HepG2 (cell line): ENCODE data around the gene RARA. TPM values are rescaled to one million over a fixed set of nuclear protein-coding genes. Genes with fewer than 3 reads are reported as not detected.

Source experiments
- ARID3A ChIP-seq: IDR thresholded peaks from 2 replicates; pipeline ENCODE4 v1.6.1; 2012; ENCODE audit warnings: low read depth, low read length, improper control_type of control experiment
- CCAR2 ChIP-seq: fragments of 200-400 bp; formaldehyde crosslinking; optimal IDR thresholded peaks from 2 replicates; pipeline ENCODE3; 2018; ENCODE audit warnings: low read depth, mild to moderate bottlenecking, low read length, moderate library complexity
- FOSL1 ChIP-seq: sonication (generic); formaldehyde crosslinking; IDR thresholded peaks from 2 replicates; pipeline ENCODE4 v1.9.0; 2021; ENCODE audit warnings: missing genetic modification reagents, borderline replicate concordance
- HDAC6 ChIP-seq: fragments of 200-600 bp; sonication (generic); IDR thresholded peaks from 2 replicates; pipeline ENCODE4 v1.7.0; 2017; ENCODE audit warnings: mild to moderate bottlenecking, antibody characterized with exemption, low read length, low read depth
- KLF16 ChIP-seq, 2 experiments: sonication (generic) in 1 of 2; formaldehyde crosslinking in 1 of 2; IDR thresholded peaks; 2 replicates each; pipeline versions ENCODE4 v1.6.1 to v1.8.0; 2016 to 2023; ENCODE audit warnings: missing genetic modification reagents in 2 of 2, missing compliant biosample characterization in 1 of 2
- MAF1 ChIP-seq: sonication (generic); formaldehyde crosslinking; IDR thresholded peaks from 2 replicates; pipeline ENCODE4 v1.5.0; 2020; ENCODE audit warnings: missing genetic modification reagents, borderline replicate concordance
- MEIS1 ChIP-seq: sonication (generic); formaldehyde crosslinking; IDR thresholded peaks from 2 replicates; pipeline ENCODE4 v1.9.0; 2021; ENCODE audit warnings: mild to moderate bottlenecking, missing genetic modification reagents, moderate library complexity, borderline replicate concordance
- MLLT10 ChIP-seq: sonication (generic); formaldehyde crosslinking; IDR thresholded peaks from 2 replicates; pipeline ENCODE4 v1.4.0; 2020; ENCODE audit warnings: missing genetic modification reagents
- NR2F2 ChIP-seq: IDR thresholded peaks from 2 replicates; pipeline ENCODE4 v1.6.1; 2012; ENCODE audit warnings: low read depth, inconsistent platforms, borderline replicate concordance
- NRL ChIP-seq: sonication (generic); formaldehyde crosslinking; IDR thresholded peaks from 2 replicates; pipeline ENCODE4 v1.5.0; 2020; ENCODE audit warnings: missing genetic modification reagents, mild to moderate bottlenecking, moderate library complexity, borderline replicate concordance
- PTBP1 ChIP-seq: fragments of 200-400 bp; formaldehyde crosslinking; IDR thresholded peaks from 2 replicates; pipeline ENCODE4 v1.6.1; 2018; ENCODE audit warnings: low read length, low read depth; ENCODE audit not compliant: poor library complexity, severe bottlenecking
- RBM39 ChIP-seq: fragments of 200-400 bp; formaldehyde crosslinking; IDR thresholded peaks from one replicate; pipeline ENCODE4 v1.6.1; 2018; ENCODE audit warnings: antibody characterized with exemption, mild to moderate bottlenecking, low read depth, low read length; ENCODE audit not compliant: poor library complexity, severe bottlenecking
- TBL1XR1 ChIP-seq: fragments of 150-350 bp; IDR thresholded peaks from 2 replicates; pipeline ENCODE4 v1.6.1; 2014; ENCODE audit warnings: borderline replicate concordance, low read length; ENCODE audit not compliant: partially characterized antibody
- TGIF2 ChIP-seq: IDR thresholded peaks from 2 replicates; pipeline ENCODE4 v1.6.1; 2016; ENCODE audit warnings: control low read depth, missing compliant biosample characterization
- ZFX ChIP-seq: sonication (generic); formaldehyde crosslinking; IDR thresholded peaks from 2 replicates; pipeline ENCODE4 v1.4.0; 2020; ENCODE audit warnings: mild to moderate bottlenecking, low read depth, missing genetic modification reagents, moderate library complexity
- ZNF253 ChIP-seq: sonication (generic); formaldehyde crosslinking; IDR thresholded peaks from 2 replicates; pipeline ENCODE4 v1.8.0; 2022; ENCODE audit warnings: mild to moderate bottlenecking, missing genetic modification reagents, borderline replicate concordance
- ZNF317 ChIP-seq: sonication (generic); formaldehyde crosslinking; IDR thresholded peaks from 2 replicates; pipeline ENCODE4 v1.5.0; 2020; ENCODE audit warnings: mild to moderate bottlenecking, missing genetic modification reagents
- ZNF441 ChIP-seq: sonication (generic); formaldehyde crosslinking; IDR thresholded peaks from 2 replicates; pipeline ENCODE4 v1.7.0; 2021; ENCODE audit warnings: missing genetic modification reagents, borderline replicate concordance
- ZNF724P ChIP-seq: sonication (generic); formaldehyde crosslinking; IDR thresholded peaks from 2 replicates; pipeline ENCODE4 v1.8.0; 2022; ENCODE audit warnings: missing genetic modification reagents, borderline replicate concordance
- ZNF784 ChIP-seq: sonication (generic); formaldehyde crosslinking; IDR thresholded peaks from 2 replicates; pipeline ENCODE4 v1.5.1; 2020; ENCODE audit warnings: missing genetic modification reagents, mild to moderate bottlenecking, borderline replicate concordance
- ZSCAN12 ChIP-seq: sonication (generic); formaldehyde crosslinking; IDR thresholded peaks from 2 replicates; pipeline ENCODE4 v1.9.0; 2021; ENCODE audit warnings: mild to moderate bottlenecking, missing genetic modification reagents
- ZSCAN5A ChIP-seq: sonication (generic); formaldehyde crosslinking; IDR thresholded peaks from 2 replicates; pipeline ENCODE4 v1.8.0; 2022; ENCODE audit warnings: mild to moderate bottlenecking, missing genetic modification reagents, borderline replicate concordance
- polyA plus RNA-seq, 8 experiments: library from polyadenylated mRNA; depleted of rRNA in 3 of 8; stranded (reverse) in 7 of 8; unstranded in 1 of 8; fragments of >200 nt; fragmentation: Illumina TruSeq in 4 of 8; extraction: Trizol in 4 of 8; gene quantifications; 2 replicates each; pipeline versions ENCODE4 v1.2.1 to v1.2.3, GENCODE V29; 2011 to 2016; ENCODE audit warnings: low read depth in 4 of 8, missing spikeins in 1 of 8, mixed read lengths in 1 of 8; ENCODE audit not compliant: insufficient read depth in 1 of 8
- total RNA-seq, 5 experiments: library from RNA; depleted of rRNA; stranded (reverse); fragments of >200 nt; fragmentation: Illumina TruSeq; extraction: Trizol; gene quantifications; 2 replicates each; pipeline ENCODE4 v1.2.3, GENCODE V29; 2016; ENCODE audit warnings: low read depth in 1 of 5
- TF ChIP-seq, protein P1 (sequence below): sonication (generic); formaldehyde crosslinking; IDR thresholded peaks from 2 replicates; pipeline ENCODE4 v1.4.0; 2020; ENCODE audit warnings: missing genetic modification reagents

The RARA gene
- total and polyA plus RNA-seq, 2 of the 13 experiments (the other 11 are each of a cell fraction or from before 2014, with no cell fraction given) = 6.4 to 8.6 TPM

GRCh38 chr17:40341808-40342503, 33.0 kb downstream of the RARA start (continued):
- no peak for TF ChIP-seq MLLT10 (CRISPR knock-in tag)
- TF ChIP-seq, protein P1, sequence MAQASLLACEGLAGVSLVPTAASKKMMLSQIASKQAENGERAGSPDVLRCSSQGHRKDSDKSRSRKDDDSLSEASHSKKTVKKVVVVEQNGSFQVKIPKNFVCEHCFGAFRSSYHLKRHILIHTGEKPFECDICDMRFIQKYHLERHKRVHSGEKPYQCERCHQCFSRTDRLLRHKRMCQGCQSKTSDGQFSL (CRISPR knock-in tag) = peak; percentile 86
- no peak for TF ChIP-seq HDAC6
- TF ChIP-seq ZSCAN12 (CRISPR knock-in tag) = no peak
- peak; percentile 20 for TF ChIP-seq TBL1XR1
- TF ChIP-seq ZNF253 (CRISPR knock-in tag) = no peak
- TF ChIP-seq ZFX (CRISPR knock-in tag) = no peak; the same call in none of the 2 replicates
- TF ChIP-seq ARID3A = no peak
- TF ChIP-seq NRL (CRISPR knock-in tag) = no peak
- TF ChIP-seq TGIF2 (CRISPR knock-in tag) = no peak
- TF ChIP-seq KLF16 (CRISPR knock-in tag; IDR thresholded peaks at IDR 0.05) = no peak
- TF ChIP-seq MEIS1 (CRISPR knock-in tag) = no peak
- no peak for TF ChIP-seq ZNF317
- no peak for TF ChIP-seq ZNF724P (CRISPR knock-in tag)
- no peak for TF ChIP-seq CCAR2
- peak; percentile 12 for TF ChIP-seq RBM39
- 0 out of 2 replicates have a peak, but pooled peaks have one; percentile 24 for TF ChIP-seq MAF1
- no peak for TF ChIP-seq FOSL1 (CRISPR knock-in tag)
- no peak for TF ChIP-seq NR2F2
- no peak for TF ChIP-seq ZSCAN5A (CRISPR knock-in tag)
- TF ChIP-seq ZNF441 (CRISPR knock-in tag) = no peak
- no peak for TF ChIP-seq PTBP1
- TF ChIP-seq ZNF784 = no peak
